Activated naive CD8-positive, alpha-beta T cell treated with anti-CD3 and anti-CD28 coated beads for 36 hours (primary cell): ENCODE data around the gene PCSK6. TPM values are rescaled to one million over a fixed set of nuclear protein-coding genes. Genes with fewer than 3 reads are reported as not detected.

Experiments used
- DNase-seq: peaks from one replicate; pipeline ENCODE4 v3.0.0; 2021
- H3K27ac Mint-ChIP-seq: one replicate; pipeline ENCODE4 v1.8.0; 2022; ENCODE audit warnings: mild to moderate bottlenecking, moderate library complexity, mixed read lengths
- H3K27me3 Mint-ChIP-seq: one replicate; pipeline ENCODE4 v1.8.0; 2022; ENCODE audit warnings: mild to moderate bottlenecking, mixed read lengths
- H3K36me3 Mint-ChIP-seq: one replicate; pipeline ENCODE4 v1.8.0; 2021; ENCODE audit warnings: mild to moderate bottlenecking, mixed read lengths
- H3K4me1 Mint-ChIP-seq: one replicate; pipeline ENCODE4 v1.8.0; 2021; ENCODE audit warnings: mixed read lengths
- H3K4me3 Mint-ChIP-seq: one replicate; pipeline ENCODE4 v1.8.0; 2022; ENCODE audit warnings: mild to moderate bottlenecking, moderate library complexity, mixed read lengths
- H3K9me3 Mint-ChIP-seq: one replicate; pipeline ENCODE4 v1.8.0; 2022; ENCODE audit warnings: mixed read lengths
- total RNA-seq, 2 experiments: library from RNA; stranded (reverse); gene quantifications; one replicate each; pipeline ENCODE4 v1.2.3, GENCODE V29; 2021

Gene PCSK6
- total RNA-seq, 2 experiments from 2014 or later: 4.0 to 4.6 TPM

- Mint-ChIP-seq H3K4me1 (peaks cover 19% of the 10 kb centered on the region), H3K9me3 (no peaks in the 10 kb centered on the region), H3K4me3 (no peak overlapping the region), H3K27me3 (no peaks in the 10 kb centered on the region), H3K36me3 (peaks cover 19% of the 10 kb centered on the region), H3K27ac (no peak overlapping the region)
- DNase-seq: no peak
Measured at GRCh38 chr15:101273534-101273933, 216.0 kb downstream of the PCSK6 start.

- H3K27me3 Mint-ChIP-seq: no peaks in the 10 kb centered on the region
- H3K9me3 Mint-ChIP-seq: no peaks in the 10 kb centered on the region
- no peak overlapping the region for H3K4me3 Mint-ChIP-seq
- peaks cover 17% of the 10 kb centered on the region for H3K4me1 Mint-ChIP-seq
- no peak overlapping the region for H3K27ac Mint-ChIP-seq
- no peak for DNase-seq
- H3K36me3 Mint-ChIP-seq: peaks cover 19% of the 10 kb centered on the region
Measured at GRCh38 chr15:101272584-101272983, 216.9 kb downstream of the PCSK6 start.

DNA sequence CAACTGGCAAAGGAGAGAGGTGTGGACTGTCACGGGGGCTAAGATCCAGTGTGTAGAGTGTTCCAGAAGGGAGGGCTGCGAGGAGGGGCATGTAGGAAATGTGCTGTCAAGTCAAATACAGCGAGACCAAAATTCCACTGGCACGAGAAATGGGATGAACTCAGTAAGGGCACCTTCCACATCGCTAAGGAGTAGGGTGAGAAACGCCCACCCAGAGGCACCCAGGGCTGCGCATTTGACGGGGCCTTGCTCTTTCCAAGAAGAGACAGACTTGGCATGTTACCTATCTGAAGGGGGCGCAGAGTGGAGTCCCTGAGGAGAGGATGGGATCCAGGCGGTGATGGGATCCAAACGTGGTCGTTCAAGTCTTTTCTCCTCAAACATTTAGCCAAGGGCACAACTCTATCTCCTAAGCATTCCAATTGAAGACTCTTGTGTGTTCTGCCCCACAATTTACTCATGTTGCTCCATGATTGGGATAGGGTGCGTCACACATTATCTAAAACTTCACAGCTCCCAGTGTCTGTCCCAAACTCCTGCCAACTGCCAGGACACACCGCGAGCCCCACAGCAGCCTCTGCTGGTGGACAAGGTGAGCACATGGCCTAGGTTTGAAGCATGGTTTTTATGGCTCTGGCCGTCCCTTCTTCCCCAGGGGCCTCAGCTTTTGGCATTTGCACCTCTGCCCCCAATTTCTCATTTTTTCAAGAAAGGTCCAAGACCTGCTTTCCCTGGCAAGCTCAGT, 219.9 kb downstream of the PCSK6 start:
- no peak overlapping the region for H3K4me3 Mint-ChIP-seq
- peaks cover 7% of the 10 kb centered on the region for H3K36me3 Mint-ChIP-seq
- no peaks in the 10 kb centered on the region for H3K27me3 Mint-ChIP-seq
- H3K4me1 Mint-ChIP-seq: peaks cover under 1% of the 10 kb centered on the region
- H3K9me3 Mint-ChIP-seq: no peaks in the 10 kb centered on the region
- DNase-seq: no peak
- H3K27ac Mint-ChIP-seq: peak overlapping the region; percentile 49

GRCh38 chr15:101267320-101268104, 222.0 kb downstream of the PCSK6 start:
- peaks cover 6% of the 10 kb centered on the region for H3K4me1 Mint-ChIP-seq
- peaks cover 1% of the 10 kb centered on the region for H3K36me3 Mint-ChIP-seq
- no peaks in the 10 kb centered on the region for H3K27me3 Mint-ChIP-seq
- H3K27ac Mint-ChIP-seq: no peak overlapping the region
- DNase-seq: no peak
- H3K9me3 Mint-ChIP-seq: no peaks in the 10 kb centered on the region
- H3K4me3 Mint-ChIP-seq: no peak overlapping the region

DNA sequence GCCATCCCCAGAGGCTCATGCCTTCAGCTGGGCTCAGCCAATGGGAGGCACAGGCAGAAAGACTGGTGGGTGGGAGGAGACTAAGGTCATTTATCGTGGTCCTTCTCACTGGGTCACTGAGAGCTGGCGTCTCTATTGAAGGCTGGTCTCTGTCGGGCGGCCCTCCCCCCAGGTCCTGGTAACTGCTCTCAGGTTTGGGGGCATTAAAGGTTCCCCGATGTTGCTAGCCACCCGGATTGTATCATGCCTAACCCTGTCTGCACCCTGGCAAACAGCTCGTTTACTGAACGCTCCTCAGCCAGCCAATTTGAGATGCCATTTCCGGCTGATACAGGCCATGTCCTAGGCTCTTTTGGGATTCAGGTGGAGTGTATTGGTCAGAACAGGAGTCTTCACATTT, 222.7 kb downstream of the PCSK6 start:
- H3K36me3 Mint-ChIP-seq: peaks cover 1% of the 10 kb centered on the region
- no peaks in the 10 kb centered on the region for H3K27me3 Mint-ChIP-seq
- peaks cover 6% of the 10 kb centered on the region for H3K4me1 Mint-ChIP-seq
- no peak overlapping the region for H3K4me3 Mint-ChIP-seq
- DNase-seq: no peak
- no peak overlapping the region for H3K27ac Mint-ChIP-seq
- H3K9me3 Mint-ChIP-seq: no peaks in the 10 kb centered on the region

GRCh38 chr15:101266034-101266433, 223.5 kb downstream of the PCSK6 start:
- H3K36me3 Mint-ChIP-seq: peaks cover 1% of the 10 kb centered on the region
- H3K27me3 Mint-ChIP-seq: no peaks in the 10 kb centered on the region
- H3K4me1 Mint-ChIP-seq: peaks cover 6% of the 10 kb centered on the region
- no peak overlapping the region for H3K27ac Mint-ChIP-seq
- no peak overlapping the region for H3K4me3 Mint-ChIP-seq
- no peak for DNase-seq
- no peaks in the 10 kb centered on the region for H3K9me3 Mint-ChIP-seq

- Mint-ChIP-seq H3K4me3 (no peak overlapping the region), H3K4me1 (peaks cover 6% of the 10 kb centered on the region), H3K36me3 (no peaks in the 10 kb centered on the region), H3K27ac (no peak overlapping the region), H3K9me3 (no peaks in the 10 kb centered on the region), H3K27me3 (no peaks in the 10 kb centered on the region)
- DNase-seq: no peak
Measured at GRCh38 chr15:101264911-101265641, 224.4 kb downstream of the PCSK6 start.

- Mint-ChIP-seq H3K4me1 (peaks cover 6% of the 10 kb centered on the region), H3K27me3 (peaks cover 5% of the 10 kb centered on the region), H3K36me3 (no peaks in the 10 kb centered on the region), H3K9me3 (no peaks in the 10 kb centered on the region), H3K27ac (no peak overlapping the region), H3K4me3 (no peak overlapping the region)
- DNase-seq: no peak
Measured at GRCh38 chr15:101264011-101264410, 225.5 kb downstream of the PCSK6 start.

DNA sequence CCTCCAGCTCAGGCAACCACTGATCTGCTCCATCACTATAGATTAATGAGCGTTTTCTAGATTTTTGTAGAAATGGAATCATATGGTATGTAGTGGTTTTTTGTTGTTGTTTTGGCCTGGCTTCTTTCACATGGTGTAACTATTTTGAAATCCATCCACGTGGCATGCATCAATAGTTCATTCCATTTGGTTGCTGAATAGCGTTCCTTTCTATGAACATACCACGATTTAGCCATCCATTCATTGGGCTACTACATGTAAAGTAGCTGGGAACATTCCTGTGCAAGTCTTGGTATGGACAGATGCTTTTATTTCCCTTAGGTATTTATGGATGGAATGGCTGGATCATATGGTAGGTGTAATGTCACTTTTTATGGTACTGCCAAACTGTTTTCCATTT, 227.0 kb downstream of the PCSK6 start:
- no peak for DNase-seq
- Mint-ChIP-seq H3K4me1 (peaks cover 10% of the 10 kb centered on the region), H3K36me3 (no peaks in the 10 kb centered on the region), H3K27ac (no peak overlapping the region), H3K4me3 (no peak overlapping the region), H3K9me3 (no peaks in the 10 kb centered on the region), H3K27me3 (peaks cover 9% of the 10 kb centered on the region)

DNA sequence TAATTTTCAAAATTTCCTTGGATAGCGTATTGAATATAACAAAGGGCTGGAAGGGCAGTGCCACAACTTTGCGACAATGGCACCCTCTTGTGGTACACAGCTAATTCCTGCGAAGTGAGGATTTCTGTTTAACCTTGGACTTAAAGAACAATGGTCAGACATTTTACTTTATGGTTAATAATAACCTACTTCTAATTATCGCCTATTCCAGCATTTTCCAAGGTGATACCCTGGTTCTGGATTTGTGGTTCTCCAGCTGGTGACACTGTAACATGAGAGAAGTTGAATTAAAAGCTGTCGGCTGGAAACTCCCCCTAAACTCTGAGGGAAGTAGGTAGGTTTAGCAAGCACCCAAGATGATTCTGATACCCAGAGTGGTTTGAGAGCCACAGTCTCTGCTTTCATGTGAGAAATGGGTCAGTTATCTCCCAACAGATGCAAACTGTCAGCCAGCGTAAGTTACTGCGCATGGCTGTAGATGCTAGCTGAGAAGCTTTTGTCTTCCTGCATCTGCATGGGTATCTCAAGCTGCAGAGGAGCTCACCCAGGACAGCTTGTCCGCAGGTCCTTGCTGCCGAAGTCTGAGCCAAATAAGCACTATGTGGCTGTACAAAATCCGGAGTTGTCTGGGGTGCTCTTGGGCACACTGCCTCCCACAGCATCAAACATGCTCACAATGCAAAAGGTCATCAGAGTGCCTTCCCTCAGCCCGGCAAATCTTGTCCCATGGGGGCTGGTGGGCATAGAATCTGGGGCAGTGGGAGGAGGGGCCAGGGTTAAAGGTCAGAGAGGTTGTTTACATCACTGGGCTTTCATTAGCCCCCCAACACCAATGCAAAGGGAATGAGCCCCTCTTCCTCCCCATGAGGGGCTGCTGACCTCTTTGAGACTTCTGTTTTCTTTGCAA, 231.0 kb downstream of the PCSK6 start:
- Mint-ChIP-seq H3K27me3 (peaks cover 9% of the 10 kb centered on the region), H3K9me3 (no peaks in the 10 kb centered on the region), H3K4me3 (no peak overlapping the region), H3K27ac (no peak overlapping the region), H3K4me1 (peaks cover 24% of the 10 kb centered on the region), H3K36me3 (no peaks in the 10 kb centered on the region)
- peak; percentile 45 for DNase-seq

GRCh38 chr15:101256757-101257156, 232.8 kb downstream of the PCSK6 start:
- Mint-ChIP-seq H3K9me3 (no peaks in the 10 kb centered on the region), H3K27ac (no peak overlapping the region), H3K4me3 (no peak overlapping the region), H3K36me3 (no peaks in the 10 kb centered on the region), H3K27me3 (peaks cover 9% of the 10 kb centered on the region), H3K4me1 (peaks cover 34% of the 10 kb centered on the region)
- no peak for DNase-seq

GRCh38 chr15:101255615-101256241, 233.8 kb downstream of the PCSK6 start:
- Mint-ChIP-seq H3K27me3 (peaks cover 9% of the 10 kb centered on the region), H3K9me3 (no peaks in the 10 kb centered on the region), H3K4me1 (peaks cover 34% of the 10 kb centered on the region), H3K4me3 (no peak overlapping the region), H3K36me3 (peaks cover 1% of the 10 kb centered on the region), H3K27ac (no peak overlapping the region)
- no peak for DNase-seq

- Mint-ChIP-seq H3K9me3 (no peaks in the 10 kb centered on the region), H3K27me3 (peaks cover 9% of the 10 kb centered on the region), H3K4me3 (no peak overlapping the region), H3K36me3 (peaks cover 8% of the 10 kb centered on the region), H3K27ac (no peak overlapping the region), H3K4me1 (peaks cover 38% of the 10 kb centered on the region)
- no peak for DNase-seq
Measured at GRCh38 chr15:101255051-101255395, 234.5 kb downstream of the PCSK6 start.
